H1 (cell line): ENCODE data around the gene TBCEL. TPM values are rescaled to one million over a fixed set of nuclear protein-coding genes. Genes with fewer than 3 reads are reported as not detected.

Source experiments
- CTCF ChIA-PET: fragments of 300-600 bp; sonication (Branson Sonifier 250); formaldehyde crosslinking; loops from one replicate; lab custom pipeline; 2021; ENCODE audit not compliant: partially characterized antibody; lab: Charles Lee
- POLR2A ChIA-PET: fragments of 300-600 bp; sonication (Branson Sonifier 250); formaldehyde crosslinking; loops from one replicate; lab custom pipeline; 2021; ENCODE audit warnings: inconsistent platforms; ENCODE audit not compliant: partially characterized antibody; lab: Charles Lee
- DNase-seq, 2 experiments: peaks; one replicate each; pipeline versions ENCODE4 v3.0.0 to v3.0.0-alpha.2; 2010 to 2022; ENCODE audit warnings: low spot score in 2 of 2, low read depth in 1 of 2, mixed read lengths in 1 of 2
- FAIRE-seq: peaks from 2 replicates; lab custom pipeline; 2011; peaks lifted over from hg19 to GRCh38; lab: Jason Lieb, UNC
- H2AFZ ChIP-seq: 2 replicates; pipeline ENCODE4 v1.8.1; 2012; ENCODE audit warnings: low read length, inconsistent platforms
- H2AK5ac ChIP-seq: 2 replicates; pipeline ENCODE4 v1.6.1; 2013; ENCODE audit warnings: low read depth, low read length
- H2BK120ac ChIP-seq: replicated peaks from 2 replicates; pipeline ENCODE3; 2013; ENCODE audit warnings: low read depth, low read length, inconsistent platforms
- H2BK12ac ChIP-seq: 2 replicates; pipeline ENCODE4 v1.6.1; 2013; ENCODE audit warnings: low read depth, low read length
- H2BK15ac ChIP-seq: 2 replicates; pipeline ENCODE4 v1.6.1; 2013; ENCODE audit warnings: low read length
- H2BK20ac ChIP-seq: 2 replicates; pipeline ENCODE4 v1.6.1; 2013; ENCODE audit warnings: low read length
- H2BK5ac ChIP-seq: 2 replicates; pipeline ENCODE4 v1.6.1; 2013; ENCODE audit warnings: low read depth, low read length
- H3K14ac ChIP-seq: 2 replicates; pipeline ENCODE4 v1.6.1; 2013; ENCODE audit warnings: inconsistent platforms; ENCODE audit not compliant: insufficient read length
- H3K18ac ChIP-seq: 2 replicates; pipeline ENCODE4 v1.6.1; 2013; ENCODE audit warnings: low read length; ENCODE audit errors: extremely low read depth
- H3K23ac ChIP-seq: 2 replicates; pipeline ENCODE4 v1.6.1; 2013; ENCODE audit warnings: inconsistent platforms; ENCODE audit not compliant: insufficient read length
- H3K23me2 ChIP-seq: 2 replicates; pipeline ENCODE4 v1.6.1; 2013; ENCODE audit warnings: low read depth, low read length
- H3K27ac ChIP-seq: 2 replicates; pipeline ENCODE4 v1.6.1; 2011; ENCODE audit warnings: low read depth, low read length, inconsistent platforms
- H3K27me3 ChIP-seq, 4 experiments: replicated peaks in 1 of 4; 1 replicate in 1 of 4; 2 replicates in 3 of 4; pipeline versions ENCODE4 v1.6.1 to v1.8.1; 2011 to 2013; ENCODE audit warnings: low read length in 3 of 4, mild to moderate bottlenecking in 3 of 4, inconsistent platforms in 2 of 4, mixed read lengths in 2 of 4, moderate library complexity in 1 of 4; ENCODE audit not compliant: control insufficient read depth in 3 of 4, insufficient read depth in 3 of 4; ENCODE audit errors: extremely low read depth in 1 of 4
- H3K36me3 ChIP-seq, 4 experiments: 2 replicates each; pipeline versions ENCODE4 v1.6.1 to v1.8.1; 2011 to 2013; ENCODE audit warnings: mild to moderate bottlenecking in 4 of 4, low read length in 3 of 4, moderate library complexity in 2 of 4, control low read depth in 1 of 4, inconsistent platforms in 1 of 4; ENCODE audit not compliant: insufficient read depth in 4 of 4, control insufficient read depth in 2 of 4
- H3K4ac ChIP-seq: replicated peaks from 2 replicates; pipeline ENCODE3; 2013; ENCODE audit warnings: low read length, low read depth, mixed read lengths, inconsistent platforms; ENCODE audit not compliant: insufficient read length
- H3K4me1 ChIP-seq, 4 experiments: replicated peaks in 1 of 4; 1 replicate in 1 of 4; 2 replicates in 3 of 4; pipeline versions ENCODE4 v1.6.1 to v1.8.1; 2011 to 2013; ENCODE audit warnings: low read length in 3 of 4, inconsistent platforms in 2 of 4, mixed read lengths in 1 of 4; ENCODE audit not compliant: insufficient read depth in 4 of 4, control insufficient read depth in 3 of 4
- H3K4me2 ChIP-seq, 2 experiments: 2 replicates each; pipeline versions ENCODE4 v1.6.1 to v1.8.1; 2011 to 2013; ENCODE audit warnings: low read depth in 2 of 2, low read length in 2 of 2, control low read depth in 1 of 2, inconsistent platforms in 1 of 2, mild to moderate bottlenecking in 1 of 2; ENCODE audit not compliant: insufficient read depth in 1 of 2
- H3K4me3 ChIP-seq, 4 experiments: fragments of 200-600, 300-600 bp in 1 of 4; sonication (generic), shearing (Covaris generic), sonication (Bioruptor Twin) in 1 of 4; 2 replicates each; pipeline versions ENCODE4 v1.5.1 to v1.8.1; 2011 to 2016; ENCODE audit warnings: low read length in 4 of 4, low read depth in 3 of 4, control low read depth in 2 of 4, inconsistent platforms in 2 of 4, mild to moderate bottlenecking in 2 of 4, mixed read lengths in 1 of 4, moderate library complexity in 1 of 4; ENCODE audit not compliant: insufficient read depth in 2 of 4; ENCODE audit errors: extremely low read depth in 1 of 4
- H3K56ac ChIP-seq: replicated peaks from 2 replicates; pipeline ENCODE3; 2013; ENCODE audit warnings: low read depth, mild to moderate bottlenecking, mixed read lengths, low read length, inconsistent platforms; ENCODE audit not compliant: insufficient read length
- H3K79me1 ChIP-seq: 2 replicates; pipeline ENCODE4 v1.6.1; 2013; ENCODE audit warnings: low read depth, low read length, control low read depth
- H3K79me2 ChIP-seq, 2 experiments: 2 replicates each; pipeline versions ENCODE4 v1.6.1 to v1.8.1; 2012 to 2013; ENCODE audit warnings: low read length in 2 of 2, mild to moderate bottlenecking in 2 of 2, inconsistent platforms in 1 of 2; ENCODE audit not compliant: insufficient read depth in 2 of 2, control insufficient read depth in 1 of 2
- H3K9ac ChIP-seq, 4 experiments: replicated peaks in 1 of 4; 1 replicate in 1 of 4; 2 replicates in 3 of 4; pipeline versions ENCODE4 v1.6.1 to v1.8.1; 2011 to 2013; ENCODE audit warnings: low read depth in 3 of 4, low read length in 3 of 4, control low read depth in 2 of 4, mild to moderate bottlenecking in 2 of 4, moderate library complexity in 2 of 4, inconsistent platforms in 1 of 4; ENCODE audit errors: extremely low read depth in 1 of 4
- H3K9me3 ChIP-seq, 2 experiments: 2 replicates each; pipeline versions ENCODE4 v1.6.1 to v1.8.1; 2012 to 2013; ENCODE audit warnings: mild to moderate bottlenecking in 2 of 2, moderate library complexity in 2 of 2, control low read depth in 1 of 2, inconsistent platforms in 1 of 2, low read depth in 1 of 2, low read length in 1 of 2, mixed read lengths in 1 of 2; ENCODE audit not compliant: insufficient read depth in 2 of 2
- H4K20me1 ChIP-seq, 2 experiments: replicated peaks in 1 of 2; 2 replicates each; pipeline versions ENCODE3 to v1.8.1; 2011 to 2013; ENCODE audit warnings: inconsistent platforms in 2 of 2, low read length in 2 of 2, mild to moderate bottlenecking in 1 of 2; ENCODE audit not compliant: insufficient read depth in 2 of 2, control insufficient read depth in 1 of 2
- H4K5ac ChIP-seq: 2 replicates; pipeline ENCODE4 v1.6.1; 2013; ENCODE audit warnings: low read length, low read depth, mixed read lengths, inconsistent platforms; ENCODE audit not compliant: insufficient read length
- H4K8ac ChIP-seq: 2 replicates; pipeline ENCODE4 v1.8.0; 2013; ENCODE audit warnings: mild to moderate bottlenecking, moderate library complexity, low read length, inconsistent platforms; ENCODE audit not compliant: insufficient read depth; ENCODE audit errors: extremely low read depth
- H4K91ac ChIP-seq: replicated peaks from 2 replicates; pipeline ENCODE3; 2013; ENCODE audit warnings: low read length, mixed read lengths, inconsistent platforms; ENCODE audit not compliant: insufficient read length
- CHD2 ChIP-seq: IDR thresholded peaks from 2 replicates; pipeline ENCODE4 v1.6.1; 2012; ENCODE audit warnings: low read length, improper control_type of control experiment
- JUN ChIP-seq: IDR thresholded peaks from 2 replicates; pipeline ENCODE4 v1.6.1; 2011; ENCODE audit warnings: low read depth, mild to moderate bottlenecking, improper control_type of control experiment, low read length
- KDM1A ChIP-seq: fragments of 200-600, 300-600 bp; sonication (generic); IDR thresholded peaks from 2 replicates; pipeline ENCODE4 v1.7.1; 2016; ENCODE audit warnings: mild to moderate bottlenecking, low read length, borderline replicate concordance
- PHF8 ChIP-seq: fragments of 200-600 bp; sonication (generic); conservative IDR thresholded peaks from 2 replicates; pipeline ENCODE4 v1.7.1; 2012; ENCODE audit warnings: low read depth, mild to moderate bottlenecking, inconsistent platforms, low read length, moderate library complexity
- RBBP5 ChIP-seq: IDR thresholded peaks from 2 replicates; pipeline ENCODE4 v1.7.1; 2012; ENCODE audit warnings: low read depth, mild to moderate bottlenecking, inconsistent platforms, low read length, moderate library complexity, borderline replicate concordance
- TBP ChIP-seq: IDR thresholded peaks from 2 replicates; pipeline ENCODE4 v1.6.1; 2011; ENCODE audit warnings: low read depth, low read length, improper control_type of control experiment
- TEAD4 ChIP-seq: IDR thresholded peaks from 2 replicates; pipeline ENCODE4 v1.6.1; 2012; ENCODE audit warnings: low read depth, low read length, inconsistent platforms, mixed read lengths
- ZNF274 ChIP-seq: IDR thresholded peaks from 2 replicates; pipeline ENCODE4 v1.7.0; 2012; ENCODE audit warnings: low read length, borderline replicate concordance; ENCODE audit errors: extremely low read depth
- WGBS, 2 experiments: shearing (Covaris generic) in 1 of 2; methylation state at CpG; one replicate each; pipeline versions ENCODE4 v1.1.6 to v1.1.7; 2013 to 2015; ENCODE audit warnings: low lambda C conversion rate in 2 of 2, mixed read lengths in 2 of 2, inconsistent platforms in 1 of 2, low coverage in 1 of 2, missing lambda C conversion rate in 1 of 2; ENCODE audit not compliant: insufficient replicate concordance in 2 of 2, insufficient coverage in 1 of 2, insufficient read length in 1 of 2; ENCODE audit errors: extremely low coverage in 1 of 2, missing lambda C conversion rate in 1 of 2; 5-methylcytosine and 5-hydroxymethylcytosine counted together
- polyA plus RNA-seq, 7 experiments: library from polyadenylated mRNA; depleted of rRNA in 3 of 7; stranded (reverse) in 5 of 7; unstranded in 2 of 7; fragments of >200 nt in 5 of 7; fragments of 200-250 nt in 2 of 7; gene quantifications; 1 replicate in 5 of 7; 2 replicates in 1 of 7; 4 replicates in 1 of 7; pipeline versions ENCODE4 v1.2.1 to v1.2.3, GENCODE V29; 2011 to 2013; ENCODE audit warnings: missing spikeins in 2 of 7, mixed read lengths in 2 of 7
- total RNA-seq: library from RNA; stranded (reverse); fragmentation: NEBNext Ultra II Directional; extraction: Animal tissue kit (Norgen Biotek cat#: 25700); gene quantifications from 2 replicates; pipeline ENCODE4 v1.2.1, GENCODE V29; 2021
- TF ChIP-seq, protein P1 (sequence below), 3 experiments: IDR thresholded peaks; 1 replicate in 2 of 3; 2 replicates in 1 of 3; pipeline versions ENCODE4 v1.5.1 to v1.6.1; 2011; ENCODE audit warnings: low read length in 3 of 3, mild to moderate bottlenecking in 3 of 3, inconsistent platforms in 2 of 3, low read depth in 1 of 3, moderate library complexity in 1 of 3; ENCODE audit not compliant: insufficient read depth in 1 of 3; ENCODE audit errors: control extremely low read depth in 1 of 3

The TBCEL gene
- total and polyA plus RNA-seq, 2 of the 8 experiments (the other 6 are each of a cell fraction or from before 2014, with no cell fraction given): 3.9 to 16.0 TPM

DNA sequence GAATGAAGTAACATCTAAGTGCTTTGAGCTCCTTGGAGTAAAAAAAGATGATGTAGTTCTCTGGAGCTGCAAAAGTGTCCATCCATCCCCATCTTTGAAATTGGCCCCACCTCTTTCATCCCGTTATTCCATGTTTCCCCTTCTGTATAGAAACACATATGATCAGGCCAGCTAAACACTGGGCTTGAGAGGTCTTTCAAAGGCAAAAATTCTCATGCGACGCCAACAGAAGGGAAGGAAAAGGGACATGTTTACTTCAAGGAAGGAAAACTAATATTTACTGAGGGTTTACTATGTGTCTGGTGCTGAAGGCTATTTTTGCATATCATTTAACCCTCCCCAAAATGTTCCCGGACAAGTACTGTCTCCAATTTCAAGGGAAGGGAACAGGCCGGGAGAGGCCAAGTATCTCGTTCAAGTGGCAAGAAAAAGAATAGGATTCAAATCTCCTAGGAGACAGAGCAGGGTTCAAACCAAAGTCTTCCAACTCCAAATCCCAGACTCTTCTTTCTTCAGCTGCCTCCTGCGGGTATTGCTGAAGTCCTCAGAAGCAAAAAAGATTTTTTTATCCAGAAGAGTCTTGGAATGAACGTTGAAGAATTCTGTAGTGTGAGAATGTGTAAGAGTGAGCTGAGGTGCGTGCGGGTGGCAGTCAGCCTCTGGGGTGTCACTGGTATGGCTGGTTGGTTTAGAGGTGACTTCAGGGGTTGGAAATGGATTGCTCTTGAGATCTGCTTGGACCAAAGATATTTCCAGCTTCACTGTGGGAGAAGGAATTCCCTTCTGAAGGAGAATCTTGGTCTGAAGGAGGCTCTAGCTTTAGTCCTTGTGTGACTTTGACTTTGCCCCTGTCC, 87.2 kb downstream of the TBCEL start:
- Histone ChIP-seq H3K14ac (no peak overlapping the region), H2BK15ac (no peak overlapping the region), H2BK20ac (no peak overlapping the region), H3K27me3 (no peaks in the 10 kb centered on the region), H2BK5ac (no peak overlapping the region), H3K4me2 (no peak overlapping the region), H2AFZ (no peak overlapping the region), H3K56ac (no peak overlapping the region), H3K79me1 (no peaks in the 10 kb centered on the region), H3K27ac (no peak overlapping the region), H3K9ac (no peak overlapping the region), H3K4ac (no peak overlapping the region), H3K4me1 (peaks cover 0 to 3% (median 0%) of the 10 kb centered on the region in 4 experiments; a peak in 2 of 7 replicates), H3K36me3 (no peaks in the 10 kb centered on the region), H3K23ac (no peak overlapping the region), H4K5ac (no peak overlapping the region), H3K9me3 (no peaks in the 10 kb centered on the region), H4K91ac (no peak overlapping the region), H3K79me2 (no peaks in the 10 kb centered on the region), H2AK5ac (no peak overlapping the region), H4K8ac (no peak overlapping the region), H3K18ac (no peak overlapping the region), H3K23me2 (peaks cover 7% of the 10 kb centered on the region; the same call in 1 of the 2 replicates), H4K20me1 (peaks cover 0 to 5% of the 10 kb centered on the region in 2 experiments), H2BK12ac (no peak overlapping the region), H3K4me3 (no peak overlapping the region), H2BK120ac (no peak overlapping the region)
- POLR2A ChIA-PET: no interaction called here
- WGBS, 2 experiments: 90% methylated on average over 10 of the region's 10 CpGs; no CpG with 5 or more reads in 1 of the 2 experiments
- no peak for DNase-seq
- CTCF ChIA-PET: interaction anchor here (0.6 to 2.3 kb wide), 25 partner anchors 9 to 432 kb away, joined by 3 to 13 read pairs (median 4); partner anchors contain the start of gene TECTA
- no peak for FAIRE-seq
- TF ChIP-seq RBBP5 (no peak), CHD2 (no peak), PHF8 (no peak), ZNF274 (no peak), TEAD4 (no peak), JUN (no peak), KDM1A (no peak), TBP (no peak)
- TF ChIP-seq, protein P1, sequence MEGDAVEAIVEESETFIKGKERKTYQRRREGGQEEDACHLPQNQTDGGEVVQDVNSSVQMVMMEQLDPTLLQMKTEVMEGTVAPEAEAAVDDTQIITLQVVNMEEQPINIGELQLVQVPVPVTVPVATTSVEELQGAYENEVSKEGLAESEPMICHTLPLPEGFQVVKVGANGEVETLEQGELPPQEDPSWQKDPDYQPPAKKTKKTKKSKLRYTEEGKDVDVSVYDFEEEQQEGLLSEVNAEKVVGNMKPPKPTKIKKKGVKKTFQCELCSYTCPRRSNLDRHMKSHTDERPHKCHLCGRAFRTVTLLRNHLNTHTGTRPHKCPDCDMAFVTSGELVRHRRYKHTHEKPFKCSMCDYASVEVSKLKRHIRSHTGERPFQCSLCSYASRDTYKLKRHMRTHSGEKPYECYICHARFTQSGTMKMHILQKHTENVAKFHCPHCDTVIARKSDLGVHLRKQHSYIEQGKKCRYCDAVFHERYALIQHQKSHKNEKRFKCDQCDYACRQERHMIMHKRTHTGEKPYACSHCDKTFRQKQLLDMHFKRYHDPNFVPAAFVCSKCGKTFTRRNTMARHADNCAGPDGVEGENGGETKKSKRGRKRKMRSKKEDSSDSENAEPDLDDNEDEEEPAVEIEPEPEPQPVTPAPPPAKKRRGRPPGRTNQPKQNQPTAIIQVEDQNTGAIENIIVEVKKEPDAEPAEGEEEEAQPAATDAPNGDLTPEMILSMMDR (IDR thresholded peaks at IDR 0.05; ENCODE audit: control extremely low read depth in 1 of 3, insufficient read depth in 1 of 3, low read depth in 1 of 3, low read length in 3 of 3): no peak
